NOMO-1 (cell line): Measurements from ENCODE around the gene CEACAM18.
A peak's percentile ranks its signal among the peaks of the same experiment; 100 is the strongest.
"Not testable (repeated sequence)": the region's sequence is repeated elsewhere in the genome, so short reads cannot be mapped to it uniquely, and the experiment has no call there.

ENCODE experiments used
- DNase-seq, 2 experiments: peaks; one replicate each; lab custom pipeline; 2025; ENCODE audit not compliant: unreplicated experiment in 2 of 2; lab: John Stamatoyannopoulos, UW

Gene CEACAM18

GRCh38 chr19:51460164-51460992 is 18.0 kb upstream of the CEACAM18 start:
- DNase-seq = peak; percentile 72 to 73

DNA sequence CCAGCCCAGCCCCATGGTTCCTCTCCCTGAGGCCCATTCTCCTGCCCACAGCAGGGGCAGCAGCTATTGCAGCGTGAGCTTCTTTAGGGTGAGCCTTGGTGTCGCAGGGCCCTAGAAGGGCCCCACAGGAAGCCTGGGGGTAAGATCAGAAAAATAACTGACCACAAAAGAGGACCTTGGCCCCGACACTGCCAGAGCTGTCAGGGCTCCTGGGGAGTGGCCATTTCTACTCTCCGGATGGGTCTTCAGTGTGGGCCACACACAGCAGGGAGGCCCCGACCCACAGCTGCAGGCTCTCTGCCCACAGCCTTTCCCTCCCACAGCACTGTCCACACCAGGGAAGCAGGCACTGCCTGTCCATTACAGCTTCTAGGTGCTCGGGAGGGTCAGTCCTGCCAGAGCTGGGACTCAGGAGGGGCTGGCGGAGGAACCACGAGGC is 16.6 kb upstream of the CEACAM18 start:
- DNase-seq = peak; percentile 39 to 52

- DNase-seq = no peak
Measured at GRCh38 chr19:51462276-51462675, 16.1 kb upstream of the CEACAM18 start.

DNA sequence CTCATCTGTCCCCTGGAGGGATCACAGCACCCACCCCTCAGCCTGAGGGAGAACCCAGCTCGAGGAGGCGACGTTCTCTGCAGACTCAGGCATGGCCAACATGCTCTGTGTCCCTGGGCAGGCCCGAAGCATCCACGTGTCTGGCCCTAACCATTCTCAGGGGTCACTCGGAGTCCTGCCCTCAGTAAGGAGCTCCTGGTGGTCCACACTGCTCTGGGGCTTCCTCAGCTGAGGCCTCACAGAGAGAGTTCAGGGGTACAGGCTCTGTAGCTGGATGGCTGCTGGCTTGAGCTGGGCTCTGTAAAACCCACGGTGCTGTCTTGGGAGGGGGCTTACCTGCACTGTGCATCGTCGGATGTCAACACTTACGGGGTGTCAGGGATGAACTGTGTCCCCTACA is 15.7 kb upstream of the CEACAM18 start:
- no peak for DNase-seq

GRCh38 chr19:51463976-51464581 is 14.3 kb upstream of the CEACAM18 start:
- not testable (repeated sequence) for DNase-seq

GRCh38 chr19:51466723-51467122 is 11.6 kb upstream of the CEACAM18 start:
- DNase-seq = no peak

DNA sequence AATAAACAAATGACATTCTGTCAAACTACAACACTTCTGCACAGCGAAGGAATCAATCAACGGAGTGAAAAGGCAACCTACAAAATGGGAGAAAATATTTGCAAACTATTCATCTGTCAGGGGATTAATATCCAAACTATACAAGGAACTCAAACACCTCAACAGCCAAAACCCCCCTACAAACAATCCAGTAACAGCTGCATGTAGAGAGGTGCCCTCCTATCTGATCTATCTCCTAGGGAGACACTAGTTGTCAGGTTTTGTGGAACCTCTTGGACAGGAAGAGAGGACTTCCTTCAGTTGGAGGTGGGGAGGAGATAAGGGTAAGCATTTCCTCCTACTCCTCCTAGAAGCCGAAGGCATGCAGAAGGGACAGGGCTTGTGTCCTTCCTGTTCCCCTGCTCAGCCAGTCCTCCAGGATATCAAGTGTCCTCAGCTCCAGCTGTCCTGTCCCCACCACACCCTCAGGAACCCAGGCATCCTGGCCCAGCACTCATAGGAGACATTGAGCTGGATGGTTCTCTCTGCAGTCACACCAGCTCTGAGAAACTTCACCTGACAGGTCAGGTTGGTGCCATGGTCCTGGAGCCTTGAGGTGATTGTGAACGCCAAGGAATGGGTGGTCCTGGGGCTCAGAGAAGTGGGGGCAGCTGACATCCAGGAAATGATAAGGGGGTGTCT is 10.3 kb upstream of the CEACAM18 start:
- DNase-seq = peak in 1 of 2 experiments; percentile 38

- DNase-seq = no peak
Measured at GRCh38 chr19:51468545-51468920, 9.8 kb upstream of the CEACAM18 start.

DNA sequence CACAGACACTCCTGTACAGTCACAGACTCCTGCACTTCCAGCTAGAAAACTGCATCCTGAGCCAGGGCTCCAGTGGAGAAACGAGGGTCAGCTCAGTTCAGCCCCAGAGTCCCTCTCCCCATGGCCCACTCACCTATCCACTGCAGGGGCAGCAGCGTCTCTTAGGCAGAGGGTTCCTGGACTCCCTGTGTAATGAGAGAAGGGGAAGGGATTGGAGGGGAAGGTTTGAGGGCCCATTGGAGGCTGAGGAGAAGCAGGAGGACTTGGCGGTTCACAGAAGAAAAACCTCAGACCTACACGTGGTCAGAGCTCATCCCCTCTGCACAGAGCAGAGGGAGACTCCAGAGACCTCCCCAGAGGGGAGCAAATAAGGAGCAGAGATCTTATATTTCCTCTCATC is 9.2 kb upstream of the CEACAM18 start:
- no peak for DNase-seq

DNA sequence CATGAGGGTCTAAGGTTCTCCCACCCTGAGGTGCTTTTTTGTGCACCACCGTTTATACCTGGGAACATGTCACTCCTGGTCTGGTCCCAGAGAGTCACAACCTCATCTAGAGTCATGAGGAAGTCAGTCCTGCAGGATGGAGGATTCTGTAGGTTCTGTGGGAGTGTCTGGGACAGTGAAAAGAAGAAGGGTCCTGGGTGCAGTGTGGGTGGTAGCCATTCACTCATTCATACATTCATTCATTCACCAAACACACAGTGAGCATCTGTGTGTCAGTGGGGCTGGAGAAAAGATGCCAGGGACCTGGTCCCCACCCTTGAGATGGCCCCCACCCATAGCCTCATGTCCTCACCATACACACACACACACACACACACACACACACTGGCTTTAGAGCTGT is 8.7 kb upstream of the CEACAM18 start:
- no peak for DNase-seq

GRCh38 chr19:51470966-51471365 is 7.4 kb upstream of the CEACAM18 start:
- peak in 1 of 2 experiments; percentile 35 for DNase-seq

DNA sequence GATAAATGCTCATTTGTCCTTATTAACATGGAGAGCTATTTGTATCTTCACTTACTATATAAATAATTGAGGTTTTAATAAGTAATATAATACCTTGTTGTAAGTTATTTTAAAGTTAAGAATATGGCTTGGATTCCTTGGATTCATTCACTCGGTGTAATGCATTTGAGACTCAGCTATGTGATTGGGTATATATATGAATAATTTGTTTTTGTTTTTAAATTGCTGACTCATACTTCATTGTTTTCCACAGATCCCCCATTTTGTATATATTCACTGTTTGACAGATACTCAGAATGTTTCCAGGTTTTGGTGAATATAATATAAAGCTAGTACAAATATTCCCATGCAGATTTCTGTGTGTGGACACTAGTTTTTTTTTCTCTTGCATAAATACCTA is 6.8 kb upstream of the CEACAM18 start:
- no peak for DNase-seq

- DNase-seq = no peak
Measured at GRCh38 chr19:51472607-51473006, 5.7 kb upstream of the CEACAM18 start.

GRCh38 chr19:51473009-51473707 is 5.2 kb upstream of the CEACAM18 start:
- DNase-seq = peak; percentile 61 to 76

DNA sequence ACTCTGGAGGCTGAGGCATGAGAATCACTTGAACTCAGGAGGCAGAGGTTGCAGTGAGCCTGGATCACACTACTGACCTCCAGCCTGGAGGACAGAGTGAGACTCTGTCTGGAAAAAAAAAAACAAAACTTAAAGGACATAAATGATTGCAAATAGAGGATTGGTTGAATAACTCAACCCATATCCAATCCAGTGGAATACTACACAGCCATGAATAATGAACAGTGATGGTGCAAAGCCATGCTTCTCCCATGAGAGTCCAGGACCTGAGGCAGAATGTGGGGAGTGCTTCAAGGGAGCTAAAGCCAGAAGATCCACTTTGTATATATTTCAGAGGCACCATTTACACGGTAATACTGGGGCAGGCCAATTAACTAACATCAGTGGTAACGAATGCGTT is 2.2 kb upstream of the CEACAM18 start:
- no peak for DNase-seq

- no peak for DNase-seq
Measured at GRCh38 chr19:51477344-51477743, 995 bp upstream of the CEACAM18 start.

- no peak for DNase-seq
Measured at GRCh38 chr19:51479531-51480331, 1.4 kb downstream of the CEACAM18 start.

GRCh38 chr19:51480590-51480989 is 2.3 kb downstream of the CEACAM18 start:
- peak in 1 of 2 experiments; percentile 7 for DNase-seq

- DNase-seq = no peak
Measured at GRCh38 chr19:51485960-51486660, 7.8 kb downstream of the CEACAM18 start.

GRCh38 chr19:51488491-51488890 is 10.2 kb downstream of the CEACAM18 start:
- DNase-seq = no peak
